Measurements from ENCODE around the gene SH3RF2. TPM values are rescaled to one million over a fixed set of nuclear protein-coding genes. Genes with fewer than 3 reads are reported as not detected.
A peak's percentile ranks its signal among the peaks of the same experiment; 100 is the strongest.
"Not testable (repeated sequence)": the region's sequence is repeated elsewhere in the genome, so short reads cannot be mapped to it uniquely, and the experiment has no call there.

Gene SH3RF2
- 10 to 100 TPM in 4 of 6 donors, 1 to 10 TPM in 2; 9.2 to 19.3 (median 14.3) TPM for total RNA-seq

- H3K27me3 ChIP-seq, result no peaks in the 10 kb centered on the region
- ATAC-seq (ENCODE audit: low FRiP score in 2 of 2) (peak; percentile 74 to 75), DNase-seq (peak; percentile 46 to 86)
- H3K36me3 ChIP-seq, result no peaks in the 10 kb centered on the region
- H3K4me1 ChIP-seq, result peaks cover 5 to 17% (median 9%) of the 10 kb centered on the region in 4 donors
- peak within 1 kb of the TSS in 2 of 4 donors; percentile 26 to 41 for H3K27ac ChIP-seq
- H3K9me3 ChIP-seq, result no peaks in the 10 kb centered on the region
- 4 to 6% methylated on average over 23 to 25 of the region's 28 CpGs for WGBS, 2 donors
- H3K4me3 ChIP-seq, result peak within 1 kb of the TSS; percentile 22 to 47 (median 36)
- TF ChIP-seq POLR2A (IDR thresholded peaks at IDR 0.05) (peak in 1 of 4 donors; percentile 25), POLR2AphosphoS5 (IDR thresholded peaks at IDR 0.05) (no peak), EP300 (IDR thresholded peaks at IDR 0.05) (no peak)
Observed at GRCh38 chr5:145936401-145937131, at the start of gene SH3RF2. TSS of gene SH3RF2 (plus strand) at chr5:145936578. CDS start at chr5:145937929, 1,351 bp downstream.

GRCh38 chr5:145887217-145887616 lies 49.2 kb upstream of the SH3RF2 start:
- 78 to 93% methylated on average over 3 of the region's 3 CpGs for WGBS, 2 donors
- no peak for TF ChIP-seq POLR2A (IDR thresholded peaks at IDR 0.05)
- no peak for TF ChIP-seq POLR2AphosphoS5 (IDR thresholded peaks at IDR 0.05)
- no peak for TF ChIP-seq EP300 (IDR thresholded peaks at IDR 0.05)
- Histone ChIP-seq H3K4me1 (no peaks in the 10 kb centered on the region), H3K27ac (no peak overlapping the region), H3K36me3 (no peaks in the 10 kb centered on the region), H3K9me3 (peaks cover 0 to 7% (median 2%) of the 10 kb centered on the region in 4 donors), H3K4me3 (no peak overlapping the region), H3K27me3 (no peaks in the 10 kb centered on the region)
- ATAC-seq (ENCODE audit: low FRiP score in 2 of 2), result no peak
- DNase-seq, result no peak

GRCh38 chr5:145887976-145888574 lies 48.3 kb upstream of the SH3RF2 start:
- TF ChIP-seq POLR2A (IDR thresholded peaks at IDR 0.05), result no peak
- TF ChIP-seq CTCF (IDR thresholded peaks at IDR 0.05), result peak in 5 of 6 experiments; percentile 11 to 49 (median 44)
- H3K27me3 ChIP-seq, result no peaks in the 10 kb centered on the region
- H3K9me3 ChIP-seq, result peaks cover 0 to 7% (median 2%) of the 10 kb centered on the region in 4 donors
- no peak overlapping the region for H3K4me3 ChIP-seq
- no peak overlapping the region for H3K27ac ChIP-seq
- ATAC-seq (ENCODE audit: low FRiP score in 2 of 2) (peak in 1 of 2 donors; percentile 52), DNase-seq (no peak)
- H3K36me3 ChIP-seq, result no peaks in the 10 kb centered on the region
- H3K4me1 ChIP-seq, result no peaks in the 10 kb centered on the region
- 74 to 77% methylated on average over 5 of the region's 5 CpGs for WGBS, 2 donors

- Histone ChIP-seq H3K4me3 (no peak overlapping the region), H3K36me3 (no peaks in the 10 kb centered on the region), H3K27me3 (no peaks in the 10 kb centered on the region), H3K9me3 (peaks cover 0 to 7% (median 2%) of the 10 kb centered on the region in 4 donors), H3K4me1 (no peaks in the 10 kb centered on the region), H3K27ac (no peak overlapping the region)
- WGBS, 2 donors, result 95% methylated on average over 2 of the region's 2 CpGs
- ATAC-seq (ENCODE audit: low FRiP score in 2 of 2), result no peak
- no peak for DNase-seq
- TF ChIP-seq CTCF (IDR thresholded peaks at IDR 0.05), result no peak
- no peak for TF ChIP-seq POLR2AphosphoS5 (IDR thresholded peaks at IDR 0.05)
- TF ChIP-seq POLR2A (IDR thresholded peaks at IDR 0.05), result no peak
- no peak for TF ChIP-seq EP300 (IDR thresholded peaks at IDR 0.05)
Observed at GRCh38 chr5:145889611-145890010, 46.8 kb upstream of the SH3RF2 start.

- not testable (repeated sequence) for H3K27ac ChIP-seq; H3K9me3 ChIP-seq; H3K27me3 ChIP-seq; ATAC-seq (ENCODE audit: low FRiP score in 2 of 2); H3K36me3 ChIP-seq; H3K4me3 ChIP-seq; H3K4me1 ChIP-seq
- DNase-seq, result peak in 1 of 2 donors; percentile 48
- 96% methylated on average over 10 of the region's 10 CpGs for WGBS, 2 donors
Observed at GRCh38 chr5:145891378-145891777, 45.0 kb upstream of the SH3RF2 start.

GRCh38 chr5:145898171-145898570 lies 38.2 kb upstream of the SH3RF2 start:
- TF ChIP-seq EP300 (IDR thresholded peaks at IDR 0.05), result no peak
- no peak for TF ChIP-seq CTCF (IDR thresholded peaks at IDR 0.05)
- no peak for TF ChIP-seq POLR2AphosphoS5 (IDR thresholded peaks at IDR 0.05)
- TF ChIP-seq POLR2A (IDR thresholded peaks at IDR 0.05), result no peak
- no peaks in the 10 kb centered on the region for H3K4me1 ChIP-seq
- no peaks in the 10 kb centered on the region for H3K36me3 ChIP-seq
- H3K9me3 ChIP-seq, result no peaks in the 10 kb centered on the region
- DNase-seq (no peak), ATAC-seq (ENCODE audit: low FRiP score in 2 of 2) (no peak)
- H3K27me3 ChIP-seq, result no peaks in the 10 kb centered on the region
- H3K4me3 ChIP-seq, result no peak overlapping the region
- H3K27ac ChIP-seq, result no peak overlapping the region

All from upper lobe of left lung (tissue), 6 donors.